ENCODE results near the gene SYTL5.
A peak's percentile ranks its signal among the peaks of the same experiment; 100 is the strongest.

SYTL5 gene

GRCh38 chrX:38151441-38151840, 145.1 kb downstream of the SYTL5 start:
- no peak for TF ChIP-seq CTCF (IDR thresholded peaks at IDR 0.05; ENCODE audit: insufficient read depth, missing control alignments)
- DNase-seq (ENCODE audit: insufficient read length, low spot score) (no peak), FAIRE-seq (no peak)

GRCh38 chrX:38154340-38154739, 148.0 kb downstream of the SYTL5 start:
- FAIRE-seq = no peak
- TF ChIP-seq CTCF (IDR thresholded peaks at IDR 0.05; ENCODE audit: insufficient read depth, missing control alignments) = no peak

GRCh38 chrX:38154818-38155217, 148.5 kb downstream of the SYTL5 start:
- FAIRE-seq = no peak
- no peak for TF ChIP-seq CTCF (IDR thresholded peaks at IDR 0.05; ENCODE audit: insufficient read depth, missing control alignments)
- DNase-seq (ENCODE audit: insufficient read length, low spot score) = no peak

More at GRCh38 chrX:38154340-38154739, 148.0 kb downstream of the SYTL5 start:
- DNase-seq (ENCODE audit: insufficient read length, low spot score) = no peak

GRCh38 chrX:38156838-38157237, 150.5 kb downstream of the SYTL5 start:
- DNase-seq (ENCODE audit: insufficient read length, low spot score) (no peak), FAIRE-seq (no peak)
- no peak for TF ChIP-seq CTCF (IDR thresholded peaks at IDR 0.05; ENCODE audit: insufficient read depth, missing control alignments)

- TF ChIP-seq CTCF (IDR thresholded peaks at IDR 0.05; ENCODE audit: insufficient read depth, missing control alignments) = no peak
- DNase-seq (ENCODE audit: insufficient read length, low spot score) (no peak), FAIRE-seq (no peak)
Measured at GRCh38 chrX:38163193-38163592, 156.8 kb downstream of the SYTL5 start.

GRCh38 chrX:38165023-38165422, 158.7 kb downstream of the SYTL5 start:
- FAIRE-seq (no peak), DNase-seq (ENCODE audit: insufficient read length, low spot score) (no peak)
- TF ChIP-seq CTCF (IDR thresholded peaks at IDR 0.05; ENCODE audit: insufficient read depth, missing control alignments) = no peak

GRCh38 chrX:38166478-38167083, 160.2 kb downstream of the SYTL5 start:
- DNase-seq (ENCODE audit: insufficient read length, low spot score) (no peak), FAIRE-seq (no peak)
- peak; percentile 54 for TF ChIP-seq CTCF (IDR thresholded peaks at IDR 0.05; ENCODE audit: insufficient read depth, missing control alignments)
